Kasumi-1 (cell line): Measurements from ENCODE around the gene EEF1AKMT2.
"Not testable (repeated sequence)": the region's sequence is repeated elsewhere in the genome, so short reads cannot be mapped to it uniquely, and the experiment has no call there.

Experiments
- DNase-seq, 2 experiments: peaks; one replicate each; lab custom pipeline; 2025; lab: John Stamatoyannopoulos, UW

EEF1AKMT2 gene

GRCh38 chr10:124791547-124792348 is at the start of gene EEF1AKMT2:
Gene EEF1AKMT2 (minus strand): TSS chr10:124791887. CDS start chr10:124791833, 54 bp downstream.
- DNase-seq = peak; percentile 93 to 94

- DNase-seq = no peak
These were observed 46.0 kb upstream of the EEF1AKMT2 start for GRCh38 chr10:124837687-124838086.

- no peak for DNase-seq
These were observed 39.4 kb upstream of the EEF1AKMT2 start for GRCh38 chr10:124831116-124831515.

- no peak for DNase-seq
These were observed 38.8 kb upstream of the EEF1AKMT2 start for GRCh38 chr10:124830445-124830844.

- no peak for DNase-seq
These were observed 37.9 kb upstream of the EEF1AKMT2 start for GRCh38 chr10:124829447-124830115.

- DNase-seq = peak; percentile 33 to 60
These were observed 35.8 kb upstream of the EEF1AKMT2 start for GRCh38 chr10:124827474-124827873.

GRCh38 chr10:124826262-124826661 is 34.6 kb upstream of the EEF1AKMT2 start:
- DNase-seq = no peak

- no peak for DNase-seq
These were observed 34.0 kb upstream of the EEF1AKMT2 start for GRCh38 chr10:124825702-124826101.

GRCh38 chr10:124824932-124825331 is 33.2 kb upstream of the EEF1AKMT2 start:
- DNase-seq = not testable (repeated sequence)

- no peak for DNase-seq
These were observed 32.8 kb upstream of the EEF1AKMT2 start for GRCh38 chr10:124824507-124824906.

- DNase-seq = no peak
These were observed 29.8 kb upstream of the EEF1AKMT2 start for GRCh38 chr10:124821520-124821919.

GRCh38 chr10:124820121-124820520 is 28.4 kb upstream of the EEF1AKMT2 start:
- DNase-seq = no peak

GRCh38 chr10:124802313-124802675 is 10.6 kb upstream of the EEF1AKMT2 start:
- peak; percentile 56 to 85 for DNase-seq

- DNase-seq = no peak
These were observed 7.5 kb upstream of the EEF1AKMT2 start for GRCh38 chr10:124799211-124799610.

GRCh38 chr10:124798781-124799180 is 7.1 kb upstream of the EEF1AKMT2 start:
- DNase-seq = no peak

GRCh38 chr10:124798364-124798763 is 6.7 kb upstream of the EEF1AKMT2 start:
- no peak for DNase-seq

- DNase-seq = no peak
These were observed 1.3 kb upstream of the EEF1AKMT2 start for GRCh38 chr10:124792998-124793352.

- not testable (repeated sequence) for DNase-seq
These were observed 8.8 kb downstream of the EEF1AKMT2 start for GRCh38 chr10:124782900-124783299.

- DNase-seq = no peak
These were observed 22.9 kb downstream of the EEF1AKMT2 start for GRCh38 chr10:124768791-124769190.

GRCh38 chr10:124765256-124765655 is 26.4 kb downstream of the EEF1AKMT2 start:
- no peak for DNase-seq

- no peak for DNase-seq
These were observed 28.4 kb downstream of the EEF1AKMT2 start for GRCh38 chr10:124763267-124763666.

- no peak for DNase-seq
These were observed 29.4 kb downstream of the EEF1AKMT2 start for GRCh38 chr10:124762281-124762680.

GRCh38 chr10:124756156-124756903 is 35.4 kb downstream of the EEF1AKMT2 start:
- DNase-seq = no peak
